ENCODE measurements around the gene ABHD4.
"Not testable (repeated sequence)": the region's sequence is repeated elsewhere in the genome, so short reads cannot be mapped to it uniquely, and the experiment has no call there.

The ABHD4 gene

GRCh38 chr14:22593189-22593588 is 4.9 kb upstream of the ABHD4 start:
- no peak for DNase-seq

- no peak for DNase-seq
Measured at GRCh38 chr14:22593601-22594000, 4.5 kb upstream of the ABHD4 start.

- DNase-seq, result no peak
Measured at GRCh38 chr14:22594156-22594716, 3.9 kb upstream of the ABHD4 start.

- DNase-seq, result no peak
Measured at GRCh38 chr14:22596354-22596879, 1.7 kb upstream of the ABHD4 start.

- no peak for DNase-seq
Measured at GRCh38 chr14:22597265-22597664, 835 bp upstream of the ABHD4 start.

GRCh38 chr14:22597771-22598098 is 365 bp upstream of the ABHD4 start:
- no peak for DNase-seq

GRCh38 chr14:22598896-22599244 is 770 bp downstream of the ABHD4 start:
- peak; percentile 10 to 45 for DNase-seq

- no peak for DNase-seq
Measured at GRCh38 chr14:22599349-22599748, 1.2 kb downstream of the ABHD4 start.

GRCh38 chr14:22600027-22600426 is 1.9 kb downstream of the ABHD4 start:
- DNase-seq, result no peak

GRCh38 chr14:22601456-22601855 is 3.4 kb downstream of the ABHD4 start:
- no peak for DNase-seq

- no peak for DNase-seq
Measured at GRCh38 chr14:22601996-22602395, 3.9 kb downstream of the ABHD4 start.

- no peak for DNase-seq
Measured at GRCh38 chr14:22602862-22603261, 4.8 kb downstream of the ABHD4 start.

GRCh38 chr14:22606380-22606779 is 8.3 kb downstream of the ABHD4 start:
- DNase-seq, result no peak

- no peak for DNase-seq
Measured at GRCh38 chr14:22607291-22607690, 9.2 kb downstream of the ABHD4 start.

GRCh38 chr14:22610931-22611330 is 12.8 kb downstream of the ABHD4 start:
- no peak for DNase-seq

- DNase-seq, result no peak
Measured at GRCh38 chr14:22613106-22613695, 15.1 kb downstream of the ABHD4 start.

- no peak for DNase-seq
Measured at GRCh38 chr14:22613736-22614239, 15.7 kb downstream of the ABHD4 start.

- DNase-seq, result no peak
Measured at GRCh38 chr14:22614240-22614799, 16.2 kb downstream of the ABHD4 start.

GRCh38 chr14:22615765-22616164 is 17.7 kb downstream of the ABHD4 start:
- DNase-seq, result not testable (repeated sequence)

GRCh38 chr14:22622255-22622654 is 24.2 kb downstream of the ABHD4 start:
- DNase-seq, result no peak

- DNase-seq, result no peak
Measured at GRCh38 chr14:22623047-22623446, 24.9 kb downstream of the ABHD4 start.

- DNase-seq, result no peak
Measured at GRCh38 chr14:22626590-22626989, 28.5 kb downstream of the ABHD4 start.

GRCh38 chr14:22627506-22628263 is 29.6 kb downstream of the ABHD4 start:
- DNase-seq, result no peak

- no peak for DNase-seq
Measured at GRCh38 chr14:22629361-22629760, 31.3 kb downstream of the ABHD4 start.
